NCI-H345 (cell line): Measurements from ENCODE around the gene DNAJA1.
"Not testable (repeated sequence)": the region's sequence is repeated elsewhere in the genome, so short reads cannot be mapped to it uniquely, and the experiment has no call there.

Experiments used
- DNase-seq: peaks from one replicate; lab custom pipeline; 2025; lab: John Stamatoyannopoulos, UW

The DNAJA1 gene

GRCh38 chr9:33024966-33025571 is at the start of gene DNAJA1:
Gene DNAJA1 (plus strand): TSS chr9:33025273. CDS start chr9:33026485, 1,212 bp downstream.
- DNase-seq, result peak; percentile 95

GRCh38 chr9:32978051-32978450 is 47.0 kb upstream of the DNAJA1 start:
- DNase-seq, result no peak

- DNase-seq, result no peak
These were observed 38.1 kb upstream of the DNAJA1 start for GRCh38 chr9:32986971-32987370.

- DNase-seq, result no peak
These were observed 35.4 kb upstream of the DNAJA1 start for GRCh38 chr9:32989660-32990059.

GRCh38 chr9:32991897-32992594 is 33.0 kb upstream of the DNAJA1 start:
- no peak for DNase-seq

GRCh38 chr9:32992595-32993238 is 32.4 kb upstream of the DNAJA1 start:
- DNase-seq, result no peak

- DNase-seq, result not testable (repeated sequence)
These were observed 24.4 kb upstream of the DNAJA1 start for GRCh38 chr9:33000682-33001055.

GRCh38 chr9:33005335-33005734 is 19.7 kb upstream of the DNAJA1 start:
- DNase-seq, result not testable (repeated sequence)

GRCh38 chr9:33007755-33008154 is 17.3 kb upstream of the DNAJA1 start:
- DNase-seq, result no peak

GRCh38 chr9:33011831-33012230 is 13.2 kb upstream of the DNAJA1 start:
- no peak for DNase-seq

GRCh38 chr9:33012328-33013069 is 12.6 kb upstream of the DNAJA1 start:
- no peak for DNase-seq

GRCh38 chr9:33013962-33014664 is 11.0 kb upstream of the DNAJA1 start:
- no peak for DNase-seq

- no peak for DNase-seq
These were observed 10.4 kb upstream of the DNAJA1 start for GRCh38 chr9:33014665-33015014.

GRCh38 chr9:33017283-33018041 is 7.6 kb upstream of the DNAJA1 start:
- no peak for DNase-seq

GRCh38 chr9:33019797-33020196 is 5.3 kb upstream of the DNAJA1 start:
- DNase-seq, result no peak

- no peak for DNase-seq
These were observed 2.8 kb upstream of the DNAJA1 start for GRCh38 chr9:33022303-33022702.

GRCh38 chr9:33022755-33023154 is 2.3 kb upstream of the DNAJA1 start:
- no peak for DNase-seq

- no peak for DNase-seq
These were observed 1.4 kb upstream of the DNAJA1 start for GRCh38 chr9:33023661-33024060.

- no peak for DNase-seq
These were observed 727 bp upstream of the DNAJA1 start for GRCh38 chr9:33024126-33024965.

- DNase-seq, result peak; percentile 78
These were observed 684 bp downstream of the DNAJA1 start for GRCh38 chr9:33025572-33026342.
